GM18502 (cell line): ENCODE results near the gene ZGRF1.
"Not testable (repeated sequence)": the region's sequence is repeated elsewhere in the genome, so short reads cannot be mapped to it uniquely, and the experiment has no call there.

ENCODE experiments used
- ATAC-seq: cut with Tn5 transposase; IDR thresholded peaks from one replicate; pipeline ENCODE4 v1.9.1; 2021; ENCODE audit warnings: mild to moderate bottlenecking; ENCODE audit not compliant: unreplicated experiment, poor library complexity

Gene ZGRF1

DNA sequence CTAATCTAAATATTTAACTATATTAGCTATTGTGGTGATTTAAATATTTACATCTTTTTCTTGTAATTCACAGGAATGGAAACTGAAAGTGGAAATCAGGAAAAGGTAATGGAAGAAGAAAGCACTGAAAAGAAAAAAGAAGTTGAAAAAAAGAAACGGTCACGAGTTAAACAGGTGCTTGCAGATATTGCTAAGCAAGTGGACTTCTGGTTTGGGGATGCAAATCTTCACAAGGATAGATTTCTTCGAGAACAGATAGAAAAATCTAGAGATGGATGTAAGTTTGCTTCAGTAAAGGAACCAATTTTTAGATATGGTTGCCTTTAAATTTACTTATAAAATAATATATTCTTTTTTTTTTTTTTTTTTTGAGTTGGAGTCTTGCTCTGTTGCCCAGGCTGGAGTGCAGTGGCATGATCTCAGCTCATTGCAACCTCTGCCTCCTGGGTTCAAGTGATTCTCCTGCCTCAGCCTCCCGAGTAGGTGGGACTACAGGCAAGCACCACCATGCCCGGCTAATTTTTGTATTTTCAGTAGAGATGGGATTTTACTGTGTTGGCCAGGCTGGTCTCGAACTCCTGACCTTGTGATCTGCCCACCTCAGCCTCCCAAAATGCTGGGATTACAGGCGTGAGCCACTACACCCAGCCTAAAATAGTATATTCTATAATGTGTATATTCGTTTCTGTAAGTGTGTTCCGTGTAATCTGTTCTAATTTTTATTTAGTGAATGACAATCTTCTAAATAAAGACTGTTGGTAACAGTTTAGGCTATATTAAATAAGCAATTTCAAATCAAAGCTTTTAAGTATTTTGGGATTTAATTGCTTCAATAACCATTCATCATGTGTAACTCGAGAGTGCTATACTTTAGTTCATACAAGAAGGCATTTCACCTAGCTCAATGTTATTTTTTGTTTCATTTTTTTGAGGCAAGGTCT, 8.2 kb upstream of the ZGRF1 start:
- ATAC-seq = not testable (repeated sequence)

DNA sequence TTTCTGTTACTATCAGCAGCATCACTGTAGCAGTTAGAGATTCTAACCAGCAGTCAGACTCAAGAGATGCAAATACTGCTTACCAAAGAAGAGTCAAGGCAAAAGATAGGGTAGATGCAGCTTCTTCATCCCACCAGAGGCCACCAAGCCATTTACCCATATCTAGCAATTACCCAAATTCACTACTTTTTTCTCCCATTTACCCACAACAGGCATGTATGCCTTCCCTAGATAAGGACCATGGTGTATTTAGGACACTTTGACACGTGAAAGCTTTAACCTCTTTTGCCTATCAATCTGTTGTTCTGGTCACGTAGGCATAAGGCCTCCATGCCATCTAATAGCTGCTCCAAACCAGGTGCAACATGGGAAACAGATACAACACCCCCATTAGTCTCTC, 5.8 kb upstream of the ZGRF1 start:
- peak; percentile 15 for ATAC-seq

DNA sequence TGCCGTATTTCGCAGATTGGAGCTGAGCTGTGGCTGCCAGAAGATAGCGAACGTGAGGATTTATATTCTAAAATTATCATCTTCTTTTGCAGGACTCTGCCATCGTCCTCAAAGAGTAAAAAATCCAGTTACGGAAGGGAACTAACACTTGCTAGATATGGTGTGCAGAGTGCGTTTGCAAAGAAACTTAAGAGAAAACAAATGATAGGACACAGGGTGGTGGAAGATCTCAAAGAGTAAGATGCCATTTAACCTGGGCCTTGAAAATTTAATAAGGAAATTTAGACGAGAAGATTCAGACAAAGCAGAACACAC, 800 bp upstream of the ZGRF1 start:
- ATAC-seq = peak; percentile 1

DNA sequence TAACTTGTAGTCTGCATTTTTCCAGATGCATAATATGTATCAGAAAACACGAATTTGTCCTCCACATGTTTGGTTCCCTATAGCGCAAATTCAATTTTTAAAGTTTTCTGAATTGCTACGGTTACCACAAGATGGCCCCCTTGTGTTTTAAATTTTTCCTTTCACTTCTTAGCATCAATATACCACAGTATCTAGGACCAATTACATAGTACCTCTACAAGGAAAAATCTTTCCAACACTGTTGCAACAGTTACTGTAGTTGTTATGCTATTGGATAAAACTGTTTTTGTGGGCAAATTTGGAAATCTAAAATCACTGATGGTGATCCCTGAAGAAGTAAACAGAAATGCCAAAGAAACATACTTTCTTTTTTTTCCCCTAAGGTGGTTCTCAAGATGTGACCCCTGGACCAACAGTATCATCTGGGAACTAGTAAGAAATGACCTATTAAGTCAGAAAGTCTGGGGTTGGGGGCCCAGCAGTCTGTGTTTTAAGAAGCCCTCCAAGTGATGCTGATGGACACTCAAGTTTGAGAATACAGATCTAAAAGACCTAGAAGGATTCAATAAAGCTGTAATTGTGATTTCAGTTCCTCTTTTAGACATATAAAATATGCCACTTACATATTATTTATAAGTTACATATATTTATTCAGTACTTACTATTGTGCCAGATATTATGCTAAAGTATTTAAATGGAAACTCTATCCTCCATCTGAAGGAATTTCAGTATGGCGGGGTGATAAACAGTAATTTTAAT, 3.1 kb downstream of the ZGRF1 start:
- no peak for ATAC-seq

DNA sequence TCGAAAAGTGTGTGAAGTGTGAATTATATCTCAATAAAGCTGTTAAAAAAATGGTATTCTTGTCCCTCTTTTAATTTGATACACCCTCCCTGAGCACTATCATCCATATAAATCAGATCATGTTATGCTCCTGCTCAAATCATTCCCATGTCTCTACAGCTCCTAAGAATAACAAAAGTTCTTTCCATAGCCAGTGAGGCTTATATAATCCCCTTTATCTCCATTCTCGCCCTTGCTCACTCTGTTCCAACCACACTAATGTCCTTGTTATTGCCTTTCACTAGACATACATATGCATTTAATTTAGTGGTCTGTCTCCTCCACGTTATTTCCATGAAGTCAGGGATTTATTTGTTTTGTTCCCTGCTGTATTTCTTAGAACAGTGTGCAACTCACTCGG, 10.5 kb downstream of the ZGRF1 start:
- no peak for ATAC-seq

DNA sequence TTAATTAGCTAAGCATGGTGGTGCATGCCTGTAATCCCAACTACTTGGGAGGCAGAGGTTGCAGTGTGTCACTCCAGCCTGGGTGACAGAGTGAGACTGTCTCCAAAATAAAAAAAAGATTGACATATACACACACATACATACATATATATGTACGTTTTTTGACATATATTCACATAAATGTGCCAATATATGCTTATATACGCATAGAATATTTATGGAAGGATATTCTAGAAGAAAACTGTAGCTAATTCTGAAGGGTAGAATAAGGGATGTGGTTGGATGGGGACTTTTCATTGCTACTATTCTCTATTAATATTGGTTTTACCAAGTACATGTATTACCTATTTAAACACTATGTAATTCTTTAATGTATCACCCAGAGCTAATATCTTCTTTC, 19.7 kb downstream of the ZGRF1 start:
- ATAC-seq = no peak

DNA sequence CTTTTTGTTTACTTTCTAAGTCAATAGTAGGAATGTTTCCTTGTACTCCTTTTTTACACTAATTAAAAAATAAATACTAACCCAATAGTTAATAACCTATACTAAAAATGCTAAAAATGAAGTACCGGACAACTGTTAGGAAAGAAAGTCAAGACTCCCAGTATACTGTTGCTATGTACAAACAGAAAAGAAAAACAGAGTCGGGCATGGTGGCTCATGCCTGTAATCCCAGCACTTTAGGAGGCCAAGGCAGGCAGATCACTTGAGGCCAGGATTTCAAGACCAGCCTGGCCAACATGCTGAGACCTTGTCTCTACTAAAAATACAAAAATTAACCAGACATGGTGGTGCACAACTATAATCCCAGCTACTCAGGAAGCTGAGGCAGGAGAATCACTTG, 23.9 kb downstream of the ZGRF1 start:
- not testable (repeated sequence) for ATAC-seq

DNA sequence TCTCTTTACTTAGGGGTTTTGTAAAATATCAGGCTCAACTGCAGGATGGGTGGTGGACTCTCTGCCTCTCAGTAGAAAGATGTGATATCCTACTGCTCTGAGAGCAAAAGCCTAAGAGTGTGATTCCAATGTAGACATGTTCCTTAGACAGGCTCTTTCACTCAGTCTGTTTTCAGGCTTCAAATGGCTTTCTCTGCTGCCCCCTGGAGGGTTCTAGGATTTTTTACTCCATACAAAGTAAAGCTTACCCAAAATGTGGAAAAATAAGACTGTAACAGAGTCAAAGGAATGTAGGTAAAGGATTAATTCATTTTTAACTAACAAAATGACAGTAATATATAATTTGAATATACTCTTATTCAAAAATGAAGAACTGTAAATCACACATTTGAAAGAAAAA, 32.1 kb downstream of the ZGRF1 start:
- ATAC-seq = peak; percentile 76

DNA sequence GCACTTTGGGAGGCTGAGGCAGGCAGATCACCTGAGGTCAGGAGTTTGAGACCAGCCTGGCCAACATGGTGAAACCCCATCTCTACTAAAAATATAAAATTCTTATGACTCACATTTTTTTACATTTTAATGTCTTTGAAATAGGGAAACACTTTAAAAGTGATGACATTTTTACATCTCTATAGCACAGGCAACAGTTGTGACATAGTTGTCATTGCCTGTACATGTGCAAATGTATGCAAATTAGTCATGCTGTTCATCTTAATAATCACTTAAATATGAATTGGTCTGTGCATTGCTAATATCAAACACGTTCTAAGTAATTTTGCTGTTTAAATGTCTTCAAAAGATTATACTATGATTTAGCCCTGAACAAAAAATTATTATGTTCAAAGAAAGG, 41.7 kb downstream of the ZGRF1 start:
- ATAC-seq = no peak

DNA sequence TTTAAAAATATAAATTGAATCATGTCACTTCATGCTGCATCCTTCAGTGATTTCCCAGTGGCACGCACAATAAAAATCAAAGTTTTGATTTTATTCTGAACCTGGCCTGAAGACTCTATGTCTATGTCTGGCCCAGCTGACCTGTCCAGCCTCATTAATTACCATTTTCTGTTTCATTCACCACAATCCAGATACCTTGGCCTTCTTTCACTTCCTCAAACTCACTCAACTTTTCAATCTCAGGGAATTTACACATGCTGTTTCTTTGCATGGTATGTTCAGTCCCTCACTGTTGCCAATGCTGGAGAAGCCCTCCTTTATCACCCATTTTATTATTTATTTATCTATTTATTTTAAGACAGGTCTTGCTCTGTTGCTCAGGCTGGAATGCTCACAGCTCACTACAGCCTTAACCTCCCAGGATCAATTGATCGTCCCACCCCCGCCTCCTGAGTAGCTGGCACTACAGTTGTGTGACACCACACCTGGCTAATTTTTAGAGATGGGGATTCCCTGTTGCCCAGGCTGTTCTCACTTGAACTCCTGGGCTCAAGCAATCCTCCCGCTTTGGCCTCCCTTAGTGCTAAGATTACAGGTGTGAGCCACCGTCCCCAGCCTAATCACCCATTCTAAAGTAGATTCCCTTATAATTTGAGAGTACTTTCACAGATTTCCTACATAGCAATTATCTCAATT, 43.1 kb downstream of the ZGRF1 start:
- ATAC-seq = peak; percentile 78

DNA sequence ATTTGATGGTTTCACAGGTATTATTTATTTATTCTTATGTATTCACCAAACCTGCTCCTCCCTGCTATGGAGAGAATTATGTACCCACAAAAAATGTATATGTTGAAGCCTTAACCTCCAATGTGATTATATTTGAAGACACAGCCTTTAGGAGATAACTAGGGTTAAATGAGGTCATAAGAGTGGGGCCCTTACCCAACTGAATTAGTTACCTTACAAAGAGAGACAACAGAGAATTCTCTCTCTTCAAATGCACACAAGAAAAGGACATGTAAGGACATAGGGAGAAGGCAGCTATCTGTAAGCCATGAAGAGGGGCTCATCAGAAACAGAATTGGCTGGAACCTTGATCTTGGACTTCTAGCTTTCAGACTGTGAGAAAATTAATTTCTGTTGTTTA, 44.0 kb downstream of the ZGRF1 start:
- ATAC-seq = no peak

DNA sequence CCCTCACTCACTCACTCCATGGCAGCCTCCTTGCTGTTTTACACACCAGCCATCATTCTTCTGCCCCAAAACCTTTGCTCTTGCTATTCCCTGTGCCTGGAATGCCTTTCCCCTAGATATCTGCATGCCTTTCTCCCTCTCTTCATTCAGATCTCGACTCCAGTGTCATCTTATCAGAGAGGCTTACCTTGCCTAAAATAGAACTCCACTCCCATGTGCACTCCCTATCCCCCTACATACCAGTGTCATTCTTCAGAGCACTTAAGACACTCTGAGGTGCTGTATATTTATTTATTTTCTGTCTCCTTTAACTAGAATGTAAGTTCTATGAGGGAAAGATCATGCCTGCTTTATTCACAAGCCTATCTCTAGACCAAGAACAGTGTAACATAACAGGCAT, 45.1 kb downstream of the ZGRF1 start:
- ATAC-seq = no peak

DNA sequence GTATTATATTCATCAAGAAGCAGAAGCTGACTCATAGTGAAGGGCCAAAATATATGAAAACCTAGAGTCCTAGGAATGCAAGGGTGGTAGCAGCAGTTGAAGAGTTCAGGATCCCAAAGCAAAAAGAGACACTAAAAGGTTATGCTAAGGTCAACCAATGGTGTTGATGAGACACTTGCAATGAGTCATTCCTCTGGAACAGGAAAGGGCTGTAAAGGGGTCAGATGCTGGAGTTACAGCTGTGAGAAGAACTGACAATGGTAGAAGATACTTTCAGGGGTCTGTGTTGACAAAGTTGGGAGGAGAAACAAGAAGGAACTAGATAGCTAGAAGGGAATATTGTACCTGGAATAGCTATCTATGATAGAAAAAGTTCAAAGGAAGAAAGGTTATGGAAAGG, 47.5 kb downstream of the ZGRF1 start:
- peak; percentile 44 for ATAC-seq

DNA sequence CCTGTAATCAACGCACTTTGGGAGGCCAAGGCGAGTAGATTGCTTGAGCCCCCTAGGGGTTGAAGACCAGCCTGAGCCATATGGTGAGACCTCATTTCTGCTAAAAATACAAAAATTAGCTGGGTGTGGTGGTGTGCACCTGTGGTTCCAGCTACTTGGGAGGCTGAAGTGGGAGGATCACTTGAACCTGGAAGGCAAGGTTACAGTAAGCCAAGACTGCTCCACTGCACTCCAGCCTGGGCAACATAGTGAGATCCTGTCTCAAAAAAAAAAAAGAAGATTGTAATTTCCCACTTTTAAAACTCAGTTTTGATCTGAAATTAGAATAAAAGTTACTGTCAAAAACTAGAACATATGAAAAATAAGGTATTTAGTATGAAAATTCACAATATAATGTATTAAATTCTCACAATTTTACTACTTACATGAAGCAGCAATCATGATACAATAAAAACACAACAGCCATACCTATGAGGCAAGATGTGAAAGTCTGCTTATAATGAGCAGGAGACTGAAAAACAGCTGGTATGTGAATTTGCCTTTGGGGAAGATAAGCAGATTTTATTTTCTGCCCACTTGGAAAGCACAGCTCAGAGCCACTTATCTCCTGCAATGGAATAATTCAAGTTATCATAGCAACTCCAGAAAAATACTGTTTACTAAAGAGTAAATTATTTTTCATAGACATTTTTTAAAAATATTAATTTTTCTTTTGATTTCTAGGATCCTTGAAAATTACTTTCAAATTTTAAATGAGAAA, 50.6 kb downstream of the ZGRF1 start:
- no peak for ATAC-seq

DNA sequence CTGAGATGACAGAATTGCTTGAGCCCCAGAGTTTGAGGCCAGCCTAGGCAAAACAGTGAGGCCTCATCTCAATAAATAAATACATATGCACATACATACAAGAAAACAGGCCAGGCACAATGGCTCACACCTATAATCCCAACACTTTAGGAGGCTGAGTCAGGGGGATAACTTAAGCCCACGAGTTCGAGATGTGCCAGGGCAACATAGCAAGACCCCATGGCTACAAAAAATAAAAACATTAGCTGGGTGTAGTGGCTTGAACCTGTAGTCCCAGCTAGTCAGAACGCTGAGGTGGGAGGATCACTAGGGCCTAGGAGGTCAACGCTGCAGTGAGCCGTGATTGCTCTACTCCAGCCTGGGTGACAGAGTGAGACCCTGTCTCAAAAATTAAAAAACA, 69.2 kb downstream of the ZGRF1 start:
- ATAC-seq = no peak

DNA sequence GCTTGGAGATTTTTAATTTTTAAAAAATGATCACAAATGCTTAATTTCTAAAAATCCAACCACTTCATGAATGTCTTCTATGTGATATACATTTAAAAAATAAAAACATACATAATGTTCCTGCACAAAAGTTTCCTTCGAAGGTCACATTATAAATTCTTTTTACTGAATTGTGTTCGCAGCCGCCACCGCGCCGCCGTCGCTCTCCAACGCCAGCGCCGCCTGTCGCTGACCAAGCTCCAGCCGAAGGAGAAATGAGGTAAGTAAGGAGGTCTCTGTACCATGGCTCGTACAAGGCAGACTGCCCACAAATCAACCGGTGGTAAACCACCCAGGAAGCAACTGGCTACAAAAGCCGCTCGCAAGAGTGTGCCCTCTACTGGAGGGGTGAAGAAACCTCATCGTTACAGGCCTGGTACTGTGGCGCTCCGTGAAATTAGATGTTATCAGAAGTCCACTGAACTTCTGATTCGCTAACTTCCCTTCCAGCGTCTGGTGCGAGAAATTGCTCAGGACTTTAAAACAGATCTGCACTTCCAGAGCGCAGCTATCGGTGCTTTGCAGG, 71.9 kb downstream of the ZGRF1 start:
- ATAC-seq = no peak

DNA sequence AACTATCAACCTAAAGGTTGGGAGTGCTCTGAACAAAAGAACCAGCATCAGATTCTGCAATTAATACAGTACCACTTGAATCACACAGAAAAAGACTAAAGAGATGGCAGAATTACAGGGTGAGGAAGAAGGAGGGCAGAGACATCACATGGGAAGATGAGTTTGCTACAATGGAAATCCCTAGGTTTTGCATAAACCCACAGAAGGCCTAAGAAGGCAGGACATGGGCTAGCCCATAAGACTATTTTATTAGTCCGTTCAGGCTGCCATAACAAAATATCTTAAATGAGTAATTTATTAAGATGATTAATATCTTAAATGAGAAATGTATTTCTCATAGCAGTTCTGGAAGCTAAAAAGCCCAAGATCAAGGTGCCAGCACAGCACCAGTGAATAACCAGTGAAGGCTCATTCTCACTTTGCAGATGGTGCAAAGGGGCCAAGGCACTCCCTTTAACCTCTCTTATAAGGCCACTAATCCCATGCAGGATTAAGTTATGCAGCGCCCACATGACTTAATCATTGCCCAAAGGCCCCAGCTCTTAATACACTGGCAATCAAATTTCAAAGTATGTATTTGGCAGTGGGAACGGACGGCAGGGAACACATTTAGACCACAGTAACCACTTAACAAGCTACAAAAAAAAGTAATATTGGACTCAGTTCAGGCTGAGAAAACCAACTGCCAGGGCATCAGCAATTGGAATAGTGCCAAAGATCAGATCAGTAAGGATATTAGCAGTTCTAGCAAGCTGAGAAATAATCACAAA, 73.1 kb downstream of the ZGRF1 start:
- peak; percentile 50 for ATAC-seq

DNA sequence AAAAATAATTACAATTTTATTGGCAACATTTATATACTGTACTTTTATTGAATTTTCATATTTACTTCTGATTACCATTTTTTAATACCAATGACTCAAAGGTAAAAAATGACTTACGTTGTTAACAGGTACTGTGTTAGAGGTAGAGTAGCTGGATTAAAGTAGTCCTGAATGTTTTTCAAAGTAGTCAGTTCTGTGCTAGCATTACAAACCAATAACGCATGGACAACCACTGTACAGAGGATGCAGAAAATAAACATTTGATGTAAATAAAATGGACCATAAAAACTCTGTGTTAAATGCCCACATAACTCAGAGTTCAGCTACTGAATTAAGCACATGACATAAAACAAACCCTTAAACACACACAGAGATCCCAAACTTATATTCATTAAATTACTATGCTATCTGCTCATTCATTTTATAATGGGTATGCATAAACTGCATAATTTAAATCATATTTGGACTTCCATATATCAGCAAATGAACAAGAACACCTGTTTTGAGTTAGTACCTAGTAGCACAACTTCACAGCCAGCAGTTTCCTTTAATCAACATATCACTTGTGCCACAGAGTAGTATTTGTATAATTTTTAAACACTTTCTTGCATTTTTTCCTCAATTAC, 74.3 kb downstream of the ZGRF1 start:
- ATAC-seq = no peak

DNA sequence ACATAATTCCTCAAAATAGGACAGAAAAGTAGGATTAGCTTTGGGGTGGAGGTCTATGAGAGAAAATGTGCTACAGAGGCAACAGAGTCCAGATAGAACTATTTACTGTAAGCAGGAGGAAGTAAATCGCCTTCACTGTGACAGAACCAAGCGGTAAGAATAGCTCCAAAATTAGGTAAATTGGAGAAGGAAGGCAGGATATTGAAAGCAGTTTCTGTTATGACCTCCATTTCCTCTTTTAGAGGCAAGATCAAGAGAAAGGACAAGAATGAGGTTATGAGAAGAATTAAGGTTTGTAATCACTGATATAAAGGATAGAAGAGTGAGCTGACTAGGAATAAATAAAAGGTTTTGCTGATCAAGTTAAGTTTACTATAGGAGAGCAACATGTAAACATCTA, 76.6 kb downstream of the ZGRF1 start:
- peak; percentile 46 for ATAC-seq
